GM12873 (cell line): ENCODE measurements around the gene SIRT2.

Experiments
- CTCF ChIP-seq: IDR thresholded peaks from 2 replicates; pipeline ENCODE4 v1.5.1; 2012; ENCODE audit warnings: low read depth, mild to moderate bottlenecking, moderate library complexity, low read length, control low read depth; ENCODE audit not compliant: insufficient read depth; ENCODE audit errors: missing control alignments

SIRT2 gene

DNA sequence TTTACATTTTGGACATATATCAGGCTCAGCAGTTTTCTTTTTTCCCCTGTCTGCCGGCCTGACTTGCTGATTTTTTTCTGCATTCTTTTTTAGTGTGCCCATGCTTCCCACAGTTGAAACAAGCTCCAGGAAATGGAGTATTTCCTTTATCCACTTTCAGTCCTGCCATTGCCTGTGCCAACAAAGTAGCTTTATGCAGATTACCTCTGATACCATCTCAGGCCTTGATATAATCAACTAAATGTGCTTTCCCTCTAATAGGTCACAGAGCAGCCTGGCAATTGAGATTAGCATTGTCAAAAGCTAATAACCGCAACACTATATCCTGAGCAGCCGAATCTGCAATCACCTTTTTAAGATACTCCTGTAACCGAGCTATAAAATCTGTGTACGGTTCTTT lies 40.5 kb upstream of the SIRT2 start:
- no peak for TF ChIP-seq CTCF

GRCh38 chr19:38933544-38933943 lies 34.1 kb upstream of the SIRT2 start:
- TF ChIP-seq CTCF, result no peak

DNA sequence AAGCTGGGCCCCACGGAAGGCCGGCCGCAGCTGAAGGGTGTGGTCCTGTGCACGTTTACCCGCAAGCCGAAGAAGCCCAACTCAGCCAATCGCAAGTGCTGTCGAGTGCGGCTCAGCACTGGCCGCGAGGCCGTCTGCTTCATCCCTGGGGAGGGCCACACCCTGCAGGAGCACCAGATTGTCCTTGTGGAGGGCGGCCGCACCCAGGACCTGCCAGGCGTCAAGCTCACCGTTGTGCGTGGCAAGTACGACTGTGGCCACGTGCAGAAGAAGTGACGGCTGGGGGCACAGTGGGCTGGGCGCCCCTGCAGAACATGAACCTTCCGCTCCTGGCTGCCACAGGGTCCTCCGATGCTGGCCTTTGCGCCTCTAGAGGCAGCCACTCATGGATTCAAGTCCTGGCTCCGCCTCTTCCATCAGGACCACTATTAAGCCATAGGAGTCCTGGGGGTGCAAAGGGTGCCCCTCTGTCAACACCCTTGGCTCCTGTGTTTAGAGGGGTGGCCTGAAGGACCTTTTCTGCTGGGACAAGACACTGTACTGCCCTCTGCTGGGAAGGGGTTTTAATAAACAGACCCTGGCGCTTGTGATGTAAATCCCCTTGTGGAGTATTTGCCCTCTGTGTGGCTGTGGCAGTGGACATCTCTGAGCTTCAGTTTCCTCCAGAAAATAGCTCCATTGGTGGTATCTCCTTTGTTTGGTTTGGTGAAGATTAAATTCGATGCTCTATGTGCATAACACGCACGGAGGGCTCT lies 33.2 kb upstream of the SIRT2 start:
- TF ChIP-seq CTCF, result peak; percentile 63

GRCh38 chr19:38931521-38931793 lies 32.0 kb upstream of the SIRT2 start:
- TF ChIP-seq CTCF, result no peak

GRCh38 chr19:38930776-38931520 lies 31.5 kb upstream of the SIRT2 start, which contains the start of gene MRPS12:
Gene MRPS12 (plus strand): TSS chr19:38930944. CDS start chr19:38931295, 351 bp downstream.
- TF ChIP-seq CTCF, result no peak

- TF ChIP-seq CTCF, result peak; percentile 99
Observed at GRCh38 chr19:38929929-38930775, 30.7 kb upstream of the SIRT2 start, which contains the start of gene SARS2. Gene SARS2 (minus strand): TSS chr19:38930763. CDS start chr19:38930736, 27 bp downstream.
